HepG2 (cell line): ENCODE results near the gene TMEM219. TPM values are rescaled to one million over a fixed set of nuclear protein-coding genes. Genes with fewer than 3 reads are reported as not detected.

Source experiments
- ATF4 ChIP-seq, 2 experiments: fragments of 450-650 bp in 1 of 2; sonication (generic) in 1 of 2; formaldehyde crosslinking; IDR thresholded peaks; 2 replicates each; pipeline versions ENCODE4 v1.5.0 to v1.8.0; 2020 to 2022; ENCODE audit warnings: mild to moderate bottlenecking in 1 of 2, missing genetic modification reagents in 1 of 2
- FOXC1 ChIP-seq: sonication (generic); formaldehyde crosslinking; IDR thresholded peaks from 2 replicates; pipeline ENCODE4 v1.8.0; 2022; ENCODE audit warnings: mild to moderate bottlenecking, missing genetic modification reagents, borderline replicate concordance
- HOXA3 ChIP-seq: sonication (generic); formaldehyde crosslinking; IDR thresholded peaks from 2 replicates; pipeline ENCODE4 v1.5.0; 2020; ENCODE audit warnings: missing genetic modification reagents
- IRF9 ChIP-seq: sonication (generic); formaldehyde crosslinking; IDR thresholded peaks from 2 replicates; pipeline ENCODE4 v1.8.0; 2022; ENCODE audit warnings: missing genetic modification reagents, mild to moderate bottlenecking, borderline replicate concordance
- ISX ChIP-seq: sonication (generic); formaldehyde crosslinking; conservative IDR thresholded peaks from 2 replicates; pipeline ENCODE4 v1.5.0; 2020; ENCODE audit warnings: missing genetic modification reagents
- MLLT10 ChIP-seq: sonication (generic); formaldehyde crosslinking; IDR thresholded peaks from 2 replicates; pipeline ENCODE4 v1.4.0; 2020; ENCODE audit warnings: missing genetic modification reagents
- NAIF1 ChIP-seq: sonication (generic); formaldehyde crosslinking; IDR thresholded peaks from 2 replicates; pipeline ENCODE4 v1.5.0; 2020; ENCODE audit warnings: mild to moderate bottlenecking, missing genetic modification reagents, borderline replicate concordance
- SMARCE1 ChIP-seq: fragments of 450-650 bp; IDR thresholded peaks from 2 replicates; pipeline ENCODE4 v1.6.1; 2017; ENCODE audit warnings: borderline replicate concordance
- TFE3 ChIP-seq: IDR thresholded peaks from 2 replicates; pipeline ENCODE4 v1.6.1; 2016
- THRA ChIP-seq: sonication (generic); formaldehyde crosslinking; IDR thresholded peaks from 2 replicates; pipeline ENCODE4 v1.4.0; 2020; ENCODE audit warnings: missing genetic modification reagents, borderline replicate concordance
- TIGD3 ChIP-seq: sonication (generic); formaldehyde crosslinking; IDR thresholded peaks from 2 replicates; pipeline ENCODE4 v1.5.1; 2020; ENCODE audit warnings: mild to moderate bottlenecking, missing genetic modification reagents, borderline replicate concordance
- ZBTB34 ChIP-seq: sonication (generic); formaldehyde crosslinking; IDR thresholded peaks from 2 replicates; pipeline ENCODE4 v1.8.0; 2022; ENCODE audit warnings: mild to moderate bottlenecking, missing genetic modification reagents
- ZBTB42 ChIP-seq: sonication (generic); formaldehyde crosslinking; IDR thresholded peaks from 2 replicates; pipeline ENCODE4 v1.5.0; 2020; ENCODE audit warnings: mild to moderate bottlenecking, missing genetic modification reagents
- ZNF260 ChIP-seq: sonication (generic); formaldehyde crosslinking; IDR thresholded peaks from 2 replicates; pipeline ENCODE4 v1.4.0; 2020; ENCODE audit warnings: missing genetic modification reagents, low read depth, mild to moderate bottlenecking, borderline replicate concordance
- ZNF468 ChIP-seq: sonication (generic); formaldehyde crosslinking; IDR thresholded peaks from 2 replicates; pipeline ENCODE4 v1.8.0; 2022; ENCODE audit warnings: mild to moderate bottlenecking, moderate library complexity, missing genetic modification reagents
- ZNF562 ChIP-seq: sonication (generic); formaldehyde crosslinking; IDR thresholded peaks from 2 replicates; pipeline ENCODE4 v1.8.0; 2022; ENCODE audit warnings: missing genetic modification reagents, borderline replicate concordance
- ZNF569 ChIP-seq: sonication (generic); formaldehyde crosslinking; IDR thresholded peaks from 2 replicates; pipeline ENCODE4 v1.5.0; 2020; ENCODE audit warnings: mild to moderate bottlenecking, missing genetic modification reagents, moderate library complexity, borderline replicate concordance
- ZNF660 ChIP-seq: sonication (generic); formaldehyde crosslinking; IDR thresholded peaks from 2 replicates; pipeline ENCODE4 v1.5.1; 2020; ENCODE audit warnings: mild to moderate bottlenecking, low read depth, missing genetic modification reagents, borderline replicate concordance
- ZNF850 ChIP-seq: sonication (generic); formaldehyde crosslinking; conservative IDR thresholded peaks from 2 replicates; pipeline ENCODE4 v1.9.0; 2021; ENCODE audit warnings: mild to moderate bottlenecking, missing genetic modification reagents
- polyA plus RNA-seq, 8 experiments: library from polyadenylated mRNA; depleted of rRNA in 3 of 8; stranded (reverse) in 7 of 8; unstranded in 1 of 8; fragments of >200 nt; fragmentation: Illumina TruSeq in 4 of 8; extraction: Trizol in 4 of 8; gene quantifications; 2 replicates each; pipeline versions ENCODE4 v1.2.1 to v1.2.3, GENCODE V29; 2011 to 2016; ENCODE audit warnings: low read depth in 4 of 8, missing spikeins in 1 of 8, mixed read lengths in 1 of 8; ENCODE audit not compliant: insufficient read depth in 1 of 8
- total RNA-seq, 5 experiments: library from RNA; depleted of rRNA; stranded (reverse); fragments of >200 nt; fragmentation: Illumina TruSeq; extraction: Trizol; gene quantifications; 2 replicates each; pipeline ENCODE4 v1.2.3, GENCODE V29; 2016; ENCODE audit warnings: low read depth in 1 of 5

Gene TMEM219
- total and polyA plus RNA-seq, 2 of the 13 experiments (the other 11 are each of a cell fraction or from before 2014, with no cell fraction given) = 105 to 115 TPM

GRCh38 chr16:29925781-29926710 is 35.8 kb upstream of the TMEM219 start, which contains the start of gene KCTD13 (continued):
- TF ChIP-seq TFE3 (CRISPR knock-in tag) = no peak; the same call in 1 of the 2 replicates
- peak; percentile 71; the same call in 1 of the 2 replicates for TF ChIP-seq FOXC1
- peak; percentile 85 for TF ChIP-seq IRF9 (CRISPR knock-in tag)
- TF ChIP-seq ZNF468 (CRISPR knock-in tag) = peak; percentile 70; the same call in 1 of the 2 replicates
- peak; percentile 61; the same call in 1 of the 2 replicates for TF ChIP-seq THRA
- 0 out of 2 replicates have a peak, but pooled peaks have one; percentile 77 for TF ChIP-seq NAIF1 (CRISPR knock-in tag)
- peak; percentile 66 for TF ChIP-seq HOXA3 (CRISPR knock-in tag)
- TF ChIP-seq ATF4 (CRISPR knock-in tag; IDR thresholded peaks at IDR 0.05) = peak in 1 of 2 experiments; percentile 48; a peak in 1 of 4 replicates
- no peak for TF ChIP-seq ZNF562
- TF ChIP-seq MLLT10 (CRISPR knock-in tag) = no peak
- no peak; the same call in 1 of the 2 replicates for TF ChIP-seq TIGD3 (CRISPR knock-in tag)
- TF ChIP-seq ZNF660 = no peak
- TF ChIP-seq ZNF850 (CRISPR knock-in tag) = no peak
- no peak for TF ChIP-seq SMARCE1
- peak; percentile 84; the same call in 1 of the 2 replicates for TF ChIP-seq ZNF569 (CRISPR knock-in tag)
- TF ChIP-seq ZBTB34 = 0 out of 2 replicates have a peak, but pooled peaks have one; percentile 43
- peak; percentile 91; the same call in 1 of the 2 replicates for TF ChIP-seq ISX (CRISPR knock-in tag)
- peak; percentile 54 for TF ChIP-seq ZBTB42 (CRISPR knock-in tag)
- no peak for TF ChIP-seq ZNF260
